Measurements from ENCODE around the gene PRICKLE4. TPM values are rescaled to one million over a fixed set of nuclear protein-coding genes. Genes with fewer than 3 reads are reported as not detected.

PRICKLE4 gene
- total RNA-seq, 1 experiment from 2014 or later = 1.6 TPM

GRCh38 chr6:41757271-41757670 lies 23.3 kb upstream of the PRICKLE4 start:
- no peak for TF ChIP-seq CTCF (IDR thresholded peaks at IDR 0.05)
- no peak for TF ChIP-seq REST (IDR thresholded peaks at IDR 0.05; ENCODE audit: insufficient read depth in 1 of 2, low read depth in 2 of 2, low read length in 1 of 2)
- TF ChIP-seq TCF7L2 (IDR thresholded peaks at IDR 0.05; ENCODE audit: low read depth, low read length) = no peak
- TF ChIP-seq SIN3A (IDR thresholded peaks at IDR 0.05; ENCODE audit: borderline replicate concordance, insufficient read depth, low read depth, low read length) = no peak
- TF ChIP-seq POLR2AphosphoS5 (IDR thresholded peaks at IDR 0.05; ENCODE audit: low read depth, low read length) = no peak
- Histone ChIP-seq H3K36me3 (ENCODE audit: control insufficient read depth, insufficient read depth, low read length) (no peaks in the 10 kb centered on the region), H3K9me3 (ENCODE audit: control insufficient read depth, insufficient read depth, low read depth, low read length) (no peaks in the 10 kb centered on the region), H3K4me1 (ENCODE audit: control insufficient read depth, insufficient read depth, low read length) (no peaks in the 10 kb centered on the region), H3K4me3 (ENCODE audit: low read depth in 2 of 2, low read length in 2 of 2) (no peak overlapping the region), H3K27ac (ENCODE audit: low read length) (no peak overlapping the region), H3K27me3 (ENCODE audit: control insufficient read depth, insufficient read depth, low read length) (no peaks in the 10 kb centered on the region)
- in situ Hi-C loops (cut with HindIII; ENCODE audit: low pct_unique_long_range_greater_than_20kb, low sequenced_read_pairs) = no loop called here
- ATAC-seq = no peak
- BruUV-seq (replicated peaks) = no TSS peak
- DNase-seq (ENCODE audit: low read depth, low spot score) = no peak
- POLR2A ChIA-PET = no interaction called here
- intact Hi-C loops (cut with micrococcal nuclease; ENCODE audit: unreplicated experiment) = no loop called here
- CTCF ChIA-PET = interaction anchor here (0.6 kb wide), 1 partner anchor 21 kb away, joined by 11 read pairs; no protein-coding TSS in a partner anchor

- Histone ChIP-seq H3K4me1 (ENCODE audit: control insufficient read depth, insufficient read depth, low read length) (no peaks in the 10 kb centered on the region), H3K4me3 (ENCODE audit: low read depth in 2 of 2, low read length in 2 of 2) (no peak overlapping the region), H3K36me3 (ENCODE audit: control insufficient read depth, insufficient read depth, low read length) (no peaks in the 10 kb centered on the region), H3K9me3 (ENCODE audit: control insufficient read depth, insufficient read depth, low read depth, low read length) (no peaks in the 10 kb centered on the region), H3K27ac (ENCODE audit: low read length) (no peak overlapping the region), H3K27me3 (ENCODE audit: control insufficient read depth, insufficient read depth, low read length) (no peaks in the 10 kb centered on the region)
- ChIA-PET POLR2A (no interaction called here), CTCF (interaction anchor here (0.6 kb wide), 1 partner anchor 22 kb away, joined by 11 read pairs; no protein-coding TSS in a partner anchor)
- intact Hi-C loops (cut with micrococcal nuclease; ENCODE audit: unreplicated experiment) (no loop called here), in situ Hi-C loops (cut with HindIII; ENCODE audit: low pct_unique_long_range_greater_than_20kb, low sequenced_read_pairs) (no loop called here)
- BruUV-seq (replicated peaks) = no TSS peak
- ATAC-seq = no peak
- no peak for DNase-seq (ENCODE audit: low read depth, low spot score)
- no peak for TF ChIP-seq CTCF (IDR thresholded peaks at IDR 0.05)
- no peak for TF ChIP-seq TCF7L2 (IDR thresholded peaks at IDR 0.05; ENCODE audit: low read depth, low read length)
- TF ChIP-seq POLR2AphosphoS5 (IDR thresholded peaks at IDR 0.05; ENCODE audit: low read depth, low read length) = no peak
- no peak for TF ChIP-seq SIN3A (IDR thresholded peaks at IDR 0.05; ENCODE audit: borderline replicate concordance, insufficient read depth, low read depth, low read length)
- no peak for TF ChIP-seq REST (IDR thresholded peaks at IDR 0.05; ENCODE audit: insufficient read depth in 1 of 2, low read depth in 2 of 2, low read length in 1 of 2)
These were observed 22.5 kb upstream of the PRICKLE4 start for GRCh38 chr6:41757931-41758640.

Measured in Panc1 (cell line).